SK-N-SH treated with all-trans-retinoic acid at 6 μM for 48 hours (cell line): ENCODE results near the gene MS4A1.

ENCODE experiments used
- ATAC-seq: fragments of 200-7000 bp; cut with Tn5 transposase; 3 replicates; pipeline ENCODE4 v1.9.1; 2020; ENCODE audit warnings: mild to moderate bottlenecking, moderate library complexity
- ARNTL ChIP-seq: fragments of 450-650 bp; formaldehyde crosslinking; IDR thresholded peaks from 2 replicates; pipeline ENCODE4 v1.5.0; 2020; ENCODE audit warnings: low read depth, mild to moderate bottlenecking, moderate library complexity, borderline replicate concordance
- BACH2 ChIP-seq: fragments of 250-450 bp; sonication (Bioruptor Pico); IDR thresholded peaks from 2 replicates; pipeline ENCODE4 v1.9.0; 2021; ENCODE audit warnings: mild to moderate bottlenecking, borderline replicate concordance
- CSDC2 ChIP-seq: fragments of 250-450 bp; sonication (Bioruptor Pico); IDR thresholded peaks from 2 replicates; pipeline ENCODE4 v1.5.0; 2020; ENCODE audit warnings: mild to moderate bottlenecking, moderate library complexity
- ESRRG ChIP-seq: fragments of 250-450 bp; sonication (Bioruptor Pico); IDR thresholded peaks from 2 replicates; pipeline ENCODE4 v1.6.1; 2021; ENCODE audit warnings: mild to moderate bottlenecking
- GLIS3 ChIP-seq: fragments of 250-450 bp; sonication (Bioruptor Pico); IDR thresholded peaks from 2 replicates; pipeline ENCODE4 v1.5.0; 2020; ENCODE audit warnings: mild to moderate bottlenecking, moderate library complexity
- ISL1 ChIP-seq: fragments of 250-450 bp; sonication (Bioruptor Pico); IDR thresholded peaks from 2 replicates; pipeline ENCODE4 v2.1.2; 2022; ENCODE audit warnings: mild to moderate bottlenecking, moderate library complexity
- OSR1 ChIP-seq: fragments of 250-450 bp; sonication (Bioruptor Pico); IDR thresholded peaks from 2 replicates; pipeline ENCODE4 v1.8.0; 2022; ENCODE audit warnings: moderate library complexity, mild to moderate bottlenecking, inconsistent platforms
- PPARA ChIP-seq: fragments of 250-450 bp; sonication (Bioruptor Pico); IDR thresholded peaks from 2 replicates; pipeline ENCODE4 v1.5.0; 2020; ENCODE audit warnings: mild to moderate bottlenecking, borderline replicate concordance
- RARB ChIP-seq: fragments of 250-450 bp; sonication (Bioruptor Pico); IDR thresholded peaks from 2 replicates; pipeline ENCODE4 v1.8.0; 2021; ENCODE audit warnings: mild to moderate bottlenecking, moderate library complexity
- SNAI2 ChIP-seq: fragments of 250-450 bp; sonication (Bioruptor Pico); IDR thresholded peaks from 2 replicates; pipeline ENCODE4 v1.5.0; 2020; ENCODE audit warnings: mild to moderate bottlenecking, moderate library complexity
- TCF4 ChIP-seq: fragments of 250-450 bp; sonication (Bioruptor Pico); IDR thresholded peaks from 2 replicates; pipeline ENCODE4 v1.8.0; 2021; ENCODE audit warnings: mild to moderate bottlenecking, moderate library complexity, borderline replicate concordance
- TOX ChIP-seq: fragments of 250-450 bp; sonication (Bioruptor Pico); IDR thresholded peaks from 2 replicates; pipeline ENCODE4 v1.8.0; 2021; ENCODE audit warnings: mild to moderate bottlenecking, moderate library complexity, borderline replicate concordance
- ZC3H10 ChIP-seq: fragments of 250-450 bp; sonication (Bioruptor Pico); IDR thresholded peaks from 2 replicates; pipeline ENCODE4 v1.5.1; 2021; ENCODE audit warnings: mild to moderate bottlenecking, moderate library complexity
- ZFP3 ChIP-seq: fragments of 250-450 bp; sonication (Bioruptor Pico); IDR thresholded peaks from 2 replicates; pipeline ENCODE4 v1.5.0; 2020; ENCODE audit warnings: mild to moderate bottlenecking, moderate library complexity
- ZFP30 ChIP-seq: fragments of 450-650 bp; formaldehyde crosslinking; IDR thresholded peaks from 2 replicates; pipeline ENCODE4 v1.5.0; 2022; ENCODE audit warnings: mild to moderate bottlenecking, moderate library complexity
- ZNF565 ChIP-seq: fragments of 450-650 bp; formaldehyde crosslinking; conservative IDR thresholded peaks from 2 replicates; pipeline ENCODE4 v1.5.0; 2020; ENCODE audit warnings: low read depth, mild to moderate bottlenecking, moderate library complexity
- ZNF70 ChIP-seq: fragments of 450-650 bp; formaldehyde crosslinking; IDR thresholded peaks from 2 replicates; pipeline ENCODE4 v1.5.0; 2020; ENCODE audit warnings: mild to moderate bottlenecking, moderate library complexity
- ZNF8 ChIP-seq: fragments of 450-650 bp; formaldehyde crosslinking; IDR thresholded peaks from 2 replicates; pipeline ENCODE4 v1.5.0; 2020; ENCODE audit warnings: mild to moderate bottlenecking, moderate library complexity
- TF ChIP-seq, protein P1 (sequence below): fragments of 250-450 bp; sonication (Bioruptor Pico); IDR thresholded peaks from 2 replicates; pipeline ENCODE4 v1.5.1; 2020; ENCODE audit warnings: low read depth, mild to moderate bottlenecking, moderate library complexity
- TF ChIP-seq, protein P2 (sequence below): fragments of 250-450 bp; sonication (Bioruptor Pico); IDR thresholded peaks from 2 replicates; pipeline ENCODE4 v1.8.0; 2020; ENCODE audit warnings: mild to moderate bottlenecking, moderate library complexity, borderline replicate concordance
- TF ChIP-seq, protein P3 (sequence below): fragments of 250-450 bp; sonication (Bioruptor Pico); IDR thresholded peaks from 2 replicates; pipeline ENCODE4 v1.8.0; 2021; ENCODE audit warnings: low read depth, mild to moderate bottlenecking, moderate library complexity, borderline replicate concordance
- TF ChIP-seq, protein P4 (sequence below): fragments of 250-450 bp; sonication (Bioruptor Pico); IDR thresholded peaks from 2 replicates; pipeline ENCODE4 v1.5.1; 2021; ENCODE audit warnings: mild to moderate bottlenecking, moderate library complexity
- TF ChIP-seq, protein P5 (sequence below): fragments of 250-450 bp; sonication (Bioruptor Pico); IDR thresholded peaks from 2 replicates; pipeline ENCODE4 v1.5.0; 2020; ENCODE audit warnings: mild to moderate bottlenecking, moderate library complexity

Gene MS4A1

DNA sequence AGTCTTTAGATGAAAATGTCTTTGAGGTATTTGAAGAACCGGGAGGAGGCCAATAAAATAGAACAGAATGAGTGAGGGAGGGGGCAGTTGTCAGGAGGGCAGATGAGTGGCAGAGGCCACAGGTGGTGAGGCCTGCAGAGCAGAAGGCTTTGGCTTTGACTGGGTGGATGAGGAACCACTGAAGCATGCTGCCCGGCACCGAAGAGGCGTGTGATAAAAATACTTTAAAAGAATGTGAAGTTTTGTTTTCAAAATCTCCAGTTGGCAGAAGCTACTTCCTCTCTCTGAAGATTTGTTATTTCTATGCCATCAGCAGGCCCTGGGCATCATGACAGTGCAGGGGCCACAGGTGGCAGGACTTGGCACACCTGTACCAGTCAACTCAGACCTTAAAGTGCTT lies 43.2 kb downstream of the MS4A1 start:
- TF ChIP-seq ZFP3 (no peak), OSR1 (CRISPR knock-in tag) (no peak), TCF4 (CRISPR knock-in tag) (no peak), SNAI2 (CRISPR knock-in tag) (no peak), GLIS3 (CRISPR knock-in tag) (no peak), TOX (CRISPR knock-in tag) (no peak)
- ATAC-seq, result no peak

DNA sequence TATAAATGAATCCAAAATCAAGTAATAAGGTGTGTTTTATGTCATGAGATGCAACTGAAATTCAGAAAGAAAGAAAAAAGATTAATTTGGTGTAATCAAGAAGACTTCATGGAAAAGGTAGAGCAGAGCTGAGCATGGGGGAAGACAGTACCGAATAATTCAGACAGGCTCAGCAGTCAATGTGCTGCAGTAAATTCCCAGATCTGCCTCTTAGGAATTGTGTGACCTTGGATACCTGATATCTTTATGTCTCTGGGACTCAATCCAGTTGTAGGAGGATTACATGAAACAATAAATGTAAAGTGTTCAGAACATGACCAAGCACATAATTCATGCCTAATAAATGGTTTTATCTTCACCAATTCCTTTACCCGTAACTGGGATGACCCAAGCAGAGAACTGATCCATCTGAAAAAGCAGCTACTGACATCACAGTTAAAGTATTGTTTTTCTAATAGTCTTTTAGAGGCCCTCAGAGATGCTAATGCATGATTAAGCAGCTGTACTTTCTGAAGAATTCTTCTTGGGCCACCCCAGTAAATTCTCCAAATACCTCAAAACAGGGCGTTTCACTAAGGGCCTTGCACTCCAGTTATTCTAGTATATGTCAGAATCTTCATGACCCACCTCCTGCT lies 44.7 kb downstream of the MS4A1 start:
- no peak for ATAC-seq
- TF ChIP-seq TOX (CRISPR knock-in tag) (no peak), ISL1 (CRISPR knock-in tag) (no peak), ZC3H10 (CRISPR knock-in tag) (no peak), PPARA (CRISPR knock-in tag) (no peak), RARB (CRISPR knock-in tag) (no peak), CSDC2 (CRISPR knock-in tag) (no peak), ESRRG (CRISPR knock-in tag) (no peak), SNAI2 (CRISPR knock-in tag) (no peak), BACH2 (CRISPR knock-in tag) (no peak), ARNTL (CRISPR knock-in tag) (no peak), ZNF565 (CRISPR knock-in tag) (no peak), ZNF70 (no peak)
- TF ChIP-seq, protein P1, sequence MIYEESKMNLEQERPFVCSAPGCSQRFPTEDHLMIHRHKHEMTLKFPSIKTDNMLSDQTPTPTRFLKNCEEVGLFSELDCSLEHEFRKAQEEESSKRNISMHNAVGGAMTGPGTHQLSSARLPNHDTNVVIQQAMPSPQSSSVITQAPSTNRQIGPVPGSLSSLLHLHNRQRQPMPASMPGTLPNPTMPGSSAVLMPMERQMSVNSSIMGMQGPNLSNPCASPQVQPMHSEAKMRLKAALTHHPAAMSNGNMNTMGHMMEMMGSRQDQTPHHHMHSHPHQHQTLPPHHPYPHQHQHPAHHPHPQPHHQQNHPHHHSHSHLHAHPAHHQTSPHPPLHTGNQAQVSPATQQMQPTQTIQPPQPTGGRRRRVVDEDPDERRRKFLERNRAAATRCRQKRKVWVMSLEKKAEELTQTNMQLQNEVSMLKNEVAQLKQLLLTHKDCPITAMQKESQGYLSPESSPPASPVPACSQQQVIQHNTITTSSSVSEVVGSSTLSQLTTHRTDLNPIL, result no peak
- TF ChIP-seq, protein P2, sequence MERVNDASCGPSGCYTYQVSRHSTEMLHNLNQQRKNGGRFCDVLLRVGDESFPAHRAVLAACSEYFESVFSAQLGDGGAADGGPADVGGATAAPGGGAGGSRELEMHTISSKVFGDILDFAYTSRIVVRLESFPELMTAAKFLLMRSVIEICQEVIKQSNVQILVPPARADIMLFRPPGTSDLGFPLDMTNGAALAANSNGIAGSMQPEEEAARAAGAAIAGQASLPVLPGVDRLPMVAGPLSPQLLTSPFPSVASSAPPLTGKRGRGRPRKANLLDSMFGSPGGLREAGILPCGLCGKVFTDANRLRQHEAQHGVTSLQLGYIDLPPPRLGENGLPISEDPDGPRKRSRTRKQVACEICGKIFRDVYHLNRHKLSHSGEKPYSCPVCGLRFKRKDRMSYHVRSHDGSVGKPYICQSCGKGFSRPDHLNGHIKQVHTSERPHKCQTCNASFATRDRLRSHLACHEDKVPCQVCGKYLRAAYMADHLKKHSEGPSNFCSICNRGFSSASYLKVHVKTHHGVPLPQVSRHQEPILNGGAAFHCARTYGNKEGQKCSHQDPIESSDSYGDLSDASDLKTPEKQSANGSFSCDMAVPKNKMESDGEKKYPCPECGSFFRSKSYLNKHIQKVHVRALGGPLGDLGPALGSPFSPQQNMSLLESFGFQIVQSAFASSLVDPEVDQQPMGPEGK, result no peak
- TF ChIP-seq, protein P3, sequence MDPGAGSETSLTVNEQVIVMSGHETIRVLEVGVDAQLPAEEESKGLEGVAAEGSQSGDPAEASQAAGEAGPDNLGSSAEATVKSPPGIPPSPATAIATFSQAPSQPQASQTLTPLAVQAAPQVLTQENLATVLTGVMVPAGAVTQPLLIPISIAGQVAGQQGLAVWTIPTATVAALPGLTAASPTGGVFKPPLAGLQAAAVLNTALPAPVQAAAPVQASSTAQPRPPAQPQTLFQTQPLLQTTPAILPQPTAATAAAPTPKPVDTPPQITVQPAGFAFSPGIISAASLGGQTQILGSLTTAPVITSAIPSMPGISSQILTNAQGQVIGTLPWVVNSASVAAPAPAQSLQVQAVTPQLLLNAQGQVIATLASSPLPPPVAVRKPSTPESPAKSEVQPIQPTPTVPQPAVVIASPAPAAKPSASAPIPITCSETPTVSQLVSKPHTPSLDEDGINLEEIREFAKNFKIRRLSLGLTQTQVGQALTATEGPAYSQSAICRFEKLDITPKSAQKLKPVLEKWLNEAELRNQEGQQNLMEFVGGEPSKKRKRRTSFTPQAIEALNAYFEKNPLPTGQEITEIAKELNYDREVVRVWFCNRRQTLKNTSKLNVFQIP (CRISPR knock-in tag), result no peak
- TF ChIP-seq, protein P4, sequence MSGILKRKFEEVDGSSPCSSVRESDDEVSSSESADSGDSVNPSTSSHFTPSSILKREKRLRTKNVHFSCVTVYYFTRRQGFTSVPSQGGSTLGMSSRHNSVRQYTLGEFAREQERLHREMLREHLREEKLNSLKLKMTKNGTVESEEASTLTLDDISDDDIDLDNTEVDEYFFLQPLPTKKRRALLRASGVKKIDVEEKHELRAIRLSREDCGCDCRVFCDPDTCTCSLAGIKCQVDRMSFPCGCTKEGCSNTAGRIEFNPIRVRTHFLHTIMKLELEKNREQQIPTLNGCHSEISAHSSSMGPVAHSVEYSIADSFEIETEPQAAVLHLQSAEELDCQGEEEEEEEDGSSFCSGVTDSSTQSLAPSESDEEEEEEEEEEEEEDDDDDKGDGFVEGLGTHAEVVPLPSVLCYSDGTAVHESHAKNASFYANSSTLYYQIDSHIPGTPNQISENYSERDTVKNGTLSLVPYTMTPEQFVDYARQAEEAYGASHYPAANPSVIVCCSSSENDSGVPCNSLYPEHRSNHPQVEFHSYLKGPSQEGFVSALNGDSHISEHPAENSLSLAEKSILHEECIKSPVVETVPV (CRISPR knock-in tag), result no peak
- TF ChIP-seq, protein P5, sequence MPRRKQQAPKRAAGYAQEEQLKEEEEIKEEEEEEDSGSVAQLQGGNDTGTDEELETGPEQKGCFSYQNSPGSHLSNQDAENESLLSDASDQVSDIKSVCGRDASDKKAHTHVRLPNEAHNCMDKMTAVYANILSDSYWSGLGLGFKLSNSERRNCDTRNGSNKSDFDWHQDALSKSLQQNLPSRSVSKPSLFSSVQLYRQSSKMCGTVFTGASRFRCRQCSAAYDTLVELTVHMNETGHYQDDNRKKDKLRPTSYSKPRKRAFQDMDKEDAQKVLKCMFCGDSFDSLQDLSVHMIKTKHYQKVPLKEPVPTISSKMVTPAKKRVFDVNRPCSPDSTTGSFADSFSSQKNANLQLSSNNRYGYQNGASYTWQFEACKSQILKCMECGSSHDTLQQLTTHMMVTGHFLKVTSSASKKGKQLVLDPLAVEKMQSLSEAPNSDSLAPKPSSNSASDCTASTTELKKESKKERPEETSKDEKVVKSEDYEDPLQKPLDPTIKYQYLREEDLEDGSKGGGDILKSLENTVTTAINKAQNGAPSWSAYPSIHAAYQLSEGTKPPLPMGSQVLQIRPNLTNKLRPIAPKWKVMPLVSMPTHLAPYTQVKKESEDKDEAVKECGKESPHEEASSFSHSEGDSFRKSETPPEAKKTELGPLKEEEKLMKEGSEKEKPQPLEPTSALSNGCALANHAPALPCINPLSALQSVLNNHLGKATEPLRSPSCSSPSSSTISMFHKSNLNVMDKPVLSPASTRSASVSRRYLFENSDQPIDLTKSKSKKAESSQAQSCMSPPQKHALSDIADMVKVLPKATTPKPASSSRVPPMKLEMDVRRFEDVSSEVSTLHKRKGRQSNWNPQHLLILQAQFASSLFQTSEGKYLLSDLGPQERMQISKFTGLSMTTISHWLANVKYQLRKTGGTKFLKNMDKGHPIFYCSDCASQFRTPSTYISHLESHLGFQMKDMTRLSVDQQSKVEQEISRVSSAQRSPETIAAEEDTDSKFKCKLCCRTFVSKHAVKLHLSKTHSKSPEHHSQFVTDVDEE (CRISPR knock-in tag), result no peak

DNA sequence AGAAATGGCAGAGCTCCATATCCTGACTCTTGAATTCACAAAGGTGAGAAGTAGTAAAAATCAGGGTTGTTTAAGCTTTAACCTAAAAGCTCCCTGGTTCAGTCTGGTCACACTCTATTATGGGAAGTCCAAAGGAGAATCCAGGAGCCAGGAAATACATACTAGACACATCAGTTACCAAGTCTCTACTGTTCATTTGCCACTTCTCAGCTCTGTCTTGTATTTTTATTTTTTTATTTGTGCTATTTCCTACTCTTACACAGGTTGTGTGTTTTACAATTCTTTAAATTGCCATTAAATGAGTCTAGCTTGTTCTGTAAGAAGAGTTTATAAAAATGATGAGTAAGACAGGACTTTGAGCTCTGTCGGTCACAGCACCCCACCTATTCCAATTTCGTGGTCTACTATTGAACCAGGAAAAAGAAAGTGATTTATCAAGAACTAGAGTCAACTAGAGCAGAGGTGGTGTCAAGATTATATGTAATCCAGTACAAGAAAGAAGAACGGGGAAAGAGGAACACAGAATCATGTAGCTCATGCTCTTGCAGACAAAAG lies 46.7 kb downstream of the MS4A1 start:
- ATAC-seq, result no peak
- TF ChIP-seq ZC3H10 (CRISPR knock-in tag), result no peak
- no peak for TF ChIP-seq PPARA (CRISPR knock-in tag)
- no peak for TF ChIP-seq ZNF70
- TF ChIP-seq ZNF565 (CRISPR knock-in tag), result no peak
- no peak for TF ChIP-seq TCF4 (CRISPR knock-in tag)
- no peak for TF ChIP-seq RARB (CRISPR knock-in tag)
- no peak for TF ChIP-seq ZNF8 (CRISPR knock-in tag)
- TF ChIP-seq, protein P4 (CRISPR knock-in tag), result no peak
- TF ChIP-seq, protein P1, result no peak
- TF ChIP-seq, protein P2, result no peak
- TF ChIP-seq ZFP30, result no peak
- no peak for TF ChIP-seq CSDC2 (CRISPR knock-in tag)
- TF ChIP-seq ISL1 (CRISPR knock-in tag), result no peak
- no peak for TF ChIP-seq OSR1 (CRISPR knock-in tag)
